Panc1 (cell line): ENCODE measurements around the gene MYO7A.

Source experiments
- POLR2AphosphoS5 ChIP-seq: IDR thresholded peaks from 2 replicates; pipeline ENCODE4 v1.6.1; 2012; ENCODE audit warnings: mild to moderate bottlenecking, low read depth, low read length, moderate library complexity
- TCF7L2 ChIP-seq: IDR thresholded peaks from 2 replicates; pipeline ENCODE4 v1.6.1; 2011; ENCODE audit warnings: mild to moderate bottlenecking, low read depth, low read length, inconsistent platforms
- TF ChIP-seq, protein P1 (sequence below): fragments of 450-650 bp; IDR thresholded peaks from 2 replicates; pipeline ENCODE4 v1.5.1; 2017; ENCODE audit warnings: mild to moderate bottlenecking
- TF ChIP-seq, protein P2 (sequence below), 2 experiments: IDR thresholded peaks; 2 replicates each; pipeline ENCODE4 v1.6.1; 2011 to 2012; ENCODE audit warnings: low read depth in 2 of 2, control low read depth in 1 of 2, low read length in 1 of 2, mild to moderate bottlenecking in 1 of 2, moderate library complexity in 1 of 2; ENCODE audit not compliant: insufficient read depth in 1 of 2

GRCh38 chr11:77244277-77245027 is 116.4 kb downstream of the MYO7A start:
- TF ChIP-seq, protein P1, sequence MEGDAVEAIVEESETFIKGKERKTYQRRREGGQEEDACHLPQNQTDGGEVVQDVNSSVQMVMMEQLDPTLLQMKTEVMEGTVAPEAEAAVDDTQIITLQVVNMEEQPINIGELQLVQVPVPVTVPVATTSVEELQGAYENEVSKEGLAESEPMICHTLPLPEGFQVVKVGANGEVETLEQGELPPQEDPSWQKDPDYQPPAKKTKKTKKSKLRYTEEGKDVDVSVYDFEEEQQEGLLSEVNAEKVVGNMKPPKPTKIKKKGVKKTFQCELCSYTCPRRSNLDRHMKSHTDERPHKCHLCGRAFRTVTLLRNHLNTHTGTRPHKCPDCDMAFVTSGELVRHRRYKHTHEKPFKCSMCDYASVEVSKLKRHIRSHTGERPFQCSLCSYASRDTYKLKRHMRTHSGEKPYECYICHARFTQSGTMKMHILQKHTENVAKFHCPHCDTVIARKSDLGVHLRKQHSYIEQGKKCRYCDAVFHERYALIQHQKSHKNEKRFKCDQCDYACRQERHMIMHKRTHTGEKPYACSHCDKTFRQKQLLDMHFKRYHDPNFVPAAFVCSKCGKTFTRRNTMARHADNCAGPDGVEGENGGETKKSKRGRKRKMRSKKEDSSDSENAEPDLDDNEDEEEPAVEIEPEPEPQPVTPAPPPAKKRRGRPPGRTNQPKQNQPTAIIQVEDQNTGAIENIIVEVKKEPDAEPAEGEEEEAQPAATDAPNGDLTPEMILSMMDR, result no peak
- TF ChIP-seq POLR2AphosphoS5, result no peak
- no peak for TF ChIP-seq TCF7L2
- TF ChIP-seq, protein P2, sequence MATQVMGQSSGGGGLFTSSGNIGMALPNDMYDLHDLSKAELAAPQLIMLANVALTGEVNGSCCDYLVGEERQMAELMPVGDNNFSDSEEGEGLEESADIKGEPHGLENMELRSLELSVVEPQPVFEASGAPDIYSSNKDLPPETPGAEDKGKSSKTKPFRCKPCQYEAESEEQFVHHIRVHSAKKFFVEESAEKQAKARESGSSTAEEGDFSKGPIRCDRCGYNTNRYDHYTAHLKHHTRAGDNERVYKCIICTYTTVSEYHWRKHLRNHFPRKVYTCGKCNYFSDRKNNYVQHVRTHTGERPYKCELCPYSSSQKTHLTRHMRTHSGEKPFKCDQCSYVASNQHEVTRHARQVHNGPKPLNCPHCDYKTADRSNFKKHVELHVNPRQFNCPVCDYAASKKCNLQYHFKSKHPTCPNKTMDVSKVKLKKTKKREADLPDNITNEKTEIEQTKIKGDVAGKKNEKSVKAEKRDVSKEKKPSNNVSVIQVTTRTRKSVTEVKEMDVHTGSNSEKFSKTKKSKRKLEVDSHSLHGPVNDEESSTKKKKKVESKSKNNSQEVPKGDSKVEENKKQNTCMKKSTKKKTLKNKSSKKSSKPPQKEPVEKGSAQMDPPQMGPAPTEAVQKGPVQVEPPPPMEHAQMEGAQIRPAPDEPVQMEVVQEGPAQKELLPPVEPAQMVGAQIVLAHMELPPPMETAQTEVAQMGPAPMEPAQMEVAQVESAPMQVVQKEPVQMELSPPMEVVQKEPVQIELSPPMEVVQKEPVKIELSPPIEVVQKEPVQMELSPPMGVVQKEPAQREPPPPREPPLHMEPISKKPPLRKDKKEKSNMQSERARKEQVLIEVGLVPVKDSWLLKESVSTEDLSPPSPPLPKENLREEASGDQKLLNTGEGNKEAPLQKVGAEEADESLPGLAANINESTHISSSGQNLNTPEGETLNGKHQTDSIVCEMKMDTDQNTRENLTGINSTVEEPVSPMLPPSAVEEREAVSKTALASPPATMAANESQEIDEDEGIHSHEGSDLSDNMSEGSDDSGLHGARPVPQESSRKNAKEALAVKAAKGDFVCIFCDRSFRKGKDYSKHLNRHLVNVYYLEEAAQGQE (IDR thresholded peaks at IDR 0.05; ENCODE audit: insufficient read depth in 1 of 2, low read depth in 2 of 2, low read length in 1 of 2), result no peak
